Thoracic aorta (tissue), 2 donors: ENCODE data around the gene USP32. TPM values are rescaled to one million over a fixed set of nuclear protein-coding genes. Genes with fewer than 3 reads are reported as not detected.
A peak's percentile ranks its signal among the peaks of the same experiment; 100 is the strongest.
"Not testable (repeated sequence)": the region's sequence is repeated elsewhere in the genome, so short reads cannot be mapped to it uniquely, and the experiment has no call there.

ENCODE experiments used
- ATAC-seq: fragments of 150-250 bp; one replicate; pipeline ENCODE4 v1.8.0; 2017; ENCODE audit warnings: low read depth; ENCODE audit not compliant: insufficient number of reproducible peaks, low FRiP score
- DNase-seq: peaks from one replicate; pipeline ENCODE4 v3.0.0-alpha.2; 2020; ENCODE audit warnings: low spot score
- H3K27ac ChIP-seq, 2 donors: fragments of 200-600 bp; sonication (generic); 1 replicate in 1 of 2; 2 replicates in 1 of 2; pipeline ENCODE4 v1.5.1; 2016; ENCODE audit warnings: mild to moderate bottlenecking in 2 of 2, moderate library complexity in 2 of 2
- H3K27me3 ChIP-seq: fragments of 200-600 bp; sonication (generic); replicated peaks from 2 replicates; pipeline ENCODE4 v1.6.0; 2016; ENCODE audit warnings: mild to moderate bottlenecking; ENCODE audit not compliant: insufficient read depth
- H3K36me3 ChIP-seq: fragments of 200-600 bp; sonication (generic); one replicate; pipeline ENCODE4 v1.5.1; 2016
- H3K4me1 ChIP-seq, 2 donors: fragments of 200-600 bp; sonication (generic); 1 replicate in 1 of 2; 2 replicates in 1 of 2; pipeline versions ENCODE4 v1.5.1 to v1.6.0; 2016; ENCODE audit warnings: low read depth in 2 of 2, mild to moderate bottlenecking in 1 of 2; ENCODE audit not compliant: control insufficient read depth in 1 of 2
- H3K4me3 ChIP-seq: fragments of 200-600 bp; sonication (generic); 2 replicates; pipeline ENCODE4 v1.5.1; 2016; ENCODE audit warnings: mild to moderate bottlenecking
- H3K9me3 ChIP-seq: fragments of 200-600 bp; sonication (generic); 2 replicates; pipeline ENCODE4 v1.5.1; 2016
- CTCF ChIP-seq: fragments of 200-600 bp; sonication (generic); IDR thresholded peaks from one replicate; pipeline ENCODE4 v1.5.1; 2019; ENCODE audit warnings: antibody characterized with exemption
- total RNA-seq, 2 donors: library from RNA; depleted of rRNA; stranded (reverse); fragments of >200 nt; gene quantifications; one replicate each; pipeline versions ENCODE4 v1.1.0 to v1.2.3, GENCODE V29; 2016

USP32 gene
- total RNA-seq, 2 donors from 2014 or later: 24.8 to 58.4 TPM

GRCh38 chr17:60390925-60391470, 935 bp downstream of the USP32 start:
- H3K27me3 ChIP-seq: no peaks in the 10 kb centered on the region
- peaks cover 15 to 26% of the 10 kb centered on the region in 2 donors for H3K4me1 ChIP-seq
- no peaks in the 10 kb centered on the region for H3K36me3 ChIP-seq
- peak overlapping the region; percentile 88 for H3K4me3 ChIP-seq
- DNase-seq: no peak
- peak overlapping the region; percentile 89 to 93 for H3K27ac ChIP-seq
- TF ChIP-seq CTCF: no peak
- H3K9me3 ChIP-seq: no peaks in the 10 kb centered on the region
- ATAC-seq: no peak

- Histone ChIP-seq H3K4me3 (peak overlapping the region; percentile 88), H3K27me3 (no peaks in the 10 kb centered on the region), H3K27ac (peak overlapping the region in 1 of 2 donors; percentile 9), H3K36me3 (no peaks in the 10 kb centered on the region), H3K9me3 (no peaks in the 10 kb centered on the region), H3K4me1 (peaks cover 15 to 26% of the 10 kb centered on the region in 2 donors)
- no peak for TF ChIP-seq CTCF
- DNase-seq: no peak
- no peak for ATAC-seq
These were observed 1.7 kb downstream of the USP32 start for GRCh38 chr17:60390186-60390585.

- H3K36me3 ChIP-seq: no peaks in the 10 kb centered on the region
- peaks cover 15 to 26% of the 10 kb centered on the region in 2 donors for H3K4me1 ChIP-seq
- H3K27me3 ChIP-seq: no peaks in the 10 kb centered on the region
- H3K9me3 ChIP-seq: no peaks in the 10 kb centered on the region
- H3K27ac ChIP-seq: no peak overlapping the region
- no peak for TF ChIP-seq CTCF
- H3K4me3 ChIP-seq: no peak overlapping the region
- no peak for DNase-seq
- ATAC-seq: no peak
These were observed 3.2 kb downstream of the USP32 start for GRCh38 chr17:60388742-60389141.

- Histone ChIP-seq H3K9me3 (no peaks in the 10 kb centered on the region), H3K4me1 (peaks cover 20 to 26% of the 10 kb centered on the region in 2 donors), H3K36me3 (no peaks in the 10 kb centered on the region), H3K27me3 (no peaks in the 10 kb centered on the region), H3K4me3 (no peak overlapping the region), H3K27ac (no peak overlapping the region)
- no peak for DNase-seq
- no peak for TF ChIP-seq CTCF
- no peak for ATAC-seq
These were observed 4.3 kb downstream of the USP32 start for GRCh38 chr17:60387666-60388065.

- ATAC-seq: no peak
These were observed 5.5 kb downstream of the USP32 start for GRCh38 chr17:60386147-60387058.

GRCh38 chr17:60384921-60385320, 7.0 kb downstream of the USP32 start:
- not testable (repeated sequence) for H3K4me3 ChIP-seq, ATAC-seq, H3K27ac ChIP-seq, H3K36me3 ChIP-seq, DNase-seq, H3K27me3 ChIP-seq, H3K9me3 ChIP-seq
- peaks cover 12 to 13% of the 10 kb centered on the region in 2 donors for H3K4me1 ChIP-seq

More at GRCh38 chr17:60386147-60387058, 5.5 kb downstream of the USP32 start:
- Histone ChIP-seq H3K4me3 (no peak overlapping the region), H3K9me3 (no peaks in the 10 kb centered on the region), H3K27me3 (no peaks in the 10 kb centered on the region), H3K4me1 (peaks cover 20 to 26% of the 10 kb centered on the region in 2 donors), H3K36me3 (no peaks in the 10 kb centered on the region), H3K27ac (no peak overlapping the region)
- no peak for DNase-seq
- no peak for TF ChIP-seq CTCF
